Spleen (tissue), 11 donors: Measurements from ENCODE around the gene DENND1C. TPM values are rescaled to one million over a fixed set of nuclear protein-coding genes. Genes with fewer than 3 reads are reported as not detected.
A peak's percentile ranks its signal among the peaks of the same experiment; 100 is the strongest.

Experiments
- DNase-seq: peaks from one replicate; pipeline ENCODE4 v3.0.0-alpha.2; 2020
- H3K27ac ChIP-seq, 8 donors: fragments of 200-600 bp; sonication (generic) in 7 of 8; 1 replicate in 4 of 8; 2 replicates in 4 of 8; pipeline versions ENCODE4 v1.5.0 to v1.8.0; 2016 to 2021; ENCODE audit warnings: inconsistent platforms in 4 of 8, mild to moderate bottlenecking in 4 of 8, moderate library complexity in 1 of 8
- H3K27me3 ChIP-seq, 7 donors: fragments of 200-600 bp; sonication (generic) in 6 of 7; replicated peaks in 1 of 7; 1 replicate in 4 of 7; 2 replicates in 3 of 7; pipeline versions ENCODE4 v1.5.0 to v1.8.0; 2016 to 2021; ENCODE audit warnings: inconsistent platforms in 3 of 7, mild to moderate bottlenecking in 1 of 7
- H3K36me3 ChIP-seq, 6 donors: fragments of 200-600 bp; sonication (generic) in 5 of 6; 1 replicate in 4 of 6; 2 replicates in 2 of 6; pipeline versions ENCODE4 v1.5.0 to v1.8.0; 2016 to 2021; ENCODE audit warnings: inconsistent platforms in 2 of 6
- H3K4me1 ChIP-seq, 6 donors: fragments of 200-600 bp; sonication (generic) in 5 of 6; 1 replicate in 3 of 6; 2 replicates in 3 of 6; pipeline versions ENCODE4 v1.5.0 to v1.8.0; 2016 to 2021; ENCODE audit warnings: inconsistent platforms in 3 of 6
- H3K4me3 ChIP-seq, 8 donors: fragments of 200-600 bp; sonication (generic) in 7 of 8; 1 replicate in 4 of 8; 2 replicates in 4 of 8; pipeline versions ENCODE4 v1.5.0 to v1.8.0; 2016 to 2021; ENCODE audit warnings: inconsistent platforms in 4 of 8, mild to moderate bottlenecking in 4 of 8, moderate library complexity in 2 of 8
- H3K9me3 ChIP-seq, 8 donors: fragments of 200-600 bp; sonication (generic) in 7 of 8; 1 replicate in 4 of 8; 2 replicates in 4 of 8; pipeline versions ENCODE4 v1.5.0 to v1.8.0; 2016 to 2021; ENCODE audit warnings: inconsistent platforms in 4 of 8
- CTCF ChIP-seq, 11 experiments: fragments of 200-600 bp in 7 of 11; fragments of 450-650 bp in 4 of 11; sonication (generic) in 4 of 11; IDR thresholded peaks in 8 of 11; conservative IDR thresholded peaks in 3 of 11; 1 replicate in 7 of 11; 2 replicates in 4 of 11; pipeline versions ENCODE4 v1.4.0 to v1.8.0; 2016 to 2021; ENCODE audit warnings: antibody characterized with exemption in 11 of 11, inconsistent platforms in 4 of 11, mild to moderate bottlenecking in 1 of 11
- POLR2A ChIP-seq, 3 donors: fragments of 450-650 bp; IDR thresholded peaks; one replicate each; pipeline ENCODE4 v1.5.1; 2017; ENCODE audit warnings: antibody characterized with exemption in 3 of 3, mild to moderate bottlenecking in 1 of 3
- POLR2AphosphoS5 ChIP-seq, 3 donors: sonication (generic); formaldehyde crosslinking; IDR thresholded peaks; one replicate each; pipeline ENCODE4 v1.5.1; 2017; ENCODE audit warnings: antibody characterized with exemption in 3 of 3
- WGBS, 5 donors: extraction: QIAGEN DNeasy Blood & Tissue Kit in 3 of 5; methylation state at CpG; one replicate each; pipeline versions ENCODE4 v1.1.5 to v1.1.7; 2013 to 2018; 5-methylcytosine and 5-hydroxymethylcytosine counted together
- intact Hi-C: fragments of 100-400 bp; cut with DNase I; formaldehyde crosslinking; loops from one replicate; pipeline ENCODE4 v1.15.0; 2023; ENCODE audit warnings: low total_unique reads
- polyA plus RNA-seq, 3 donors: library from polyadenylated mRNA; stranded (reverse); fragments of 200-250 nt; gene quantifications; one replicate each; pipeline ENCODE4 v1.2.1, GENCODE V29; 2013
- total RNA-seq, 7 donors: library from RNA; depleted of rRNA in 3 of 7; stranded (reverse); fragments of >200 nt in 3 of 7; fragmentation: NEBNext Ultra II Directional in 4 of 7; extraction: Animal tissue kit (Norgen Biotek cat#: 25700) in 4 of 7; gene quantifications; one replicate each; pipeline versions ENCODE4 v1.1.0 to v1.2.1, GENCODE V29; 2016 to 2021
- donor health status: healthy with polysubstance abuse.
- donor health status: DM: no; HTN: no; CAD: no; lungs with moderate emphysema.
- donor health status: DM: no; HTN: no; CAD: no.
- donor health status: Bipolar disorder and iron deficiency.
- donor health status: healthy.
- donor health status: DM: no; HTN: no; CAD: no.
- donor health status: DM: yes; HTN: yes; CAD: no.

Gene DENND1C
- total and polyA plus RNA-seq, 10 donors, result 36.8 to 70.9 (median 61.1) TPM

DNA sequence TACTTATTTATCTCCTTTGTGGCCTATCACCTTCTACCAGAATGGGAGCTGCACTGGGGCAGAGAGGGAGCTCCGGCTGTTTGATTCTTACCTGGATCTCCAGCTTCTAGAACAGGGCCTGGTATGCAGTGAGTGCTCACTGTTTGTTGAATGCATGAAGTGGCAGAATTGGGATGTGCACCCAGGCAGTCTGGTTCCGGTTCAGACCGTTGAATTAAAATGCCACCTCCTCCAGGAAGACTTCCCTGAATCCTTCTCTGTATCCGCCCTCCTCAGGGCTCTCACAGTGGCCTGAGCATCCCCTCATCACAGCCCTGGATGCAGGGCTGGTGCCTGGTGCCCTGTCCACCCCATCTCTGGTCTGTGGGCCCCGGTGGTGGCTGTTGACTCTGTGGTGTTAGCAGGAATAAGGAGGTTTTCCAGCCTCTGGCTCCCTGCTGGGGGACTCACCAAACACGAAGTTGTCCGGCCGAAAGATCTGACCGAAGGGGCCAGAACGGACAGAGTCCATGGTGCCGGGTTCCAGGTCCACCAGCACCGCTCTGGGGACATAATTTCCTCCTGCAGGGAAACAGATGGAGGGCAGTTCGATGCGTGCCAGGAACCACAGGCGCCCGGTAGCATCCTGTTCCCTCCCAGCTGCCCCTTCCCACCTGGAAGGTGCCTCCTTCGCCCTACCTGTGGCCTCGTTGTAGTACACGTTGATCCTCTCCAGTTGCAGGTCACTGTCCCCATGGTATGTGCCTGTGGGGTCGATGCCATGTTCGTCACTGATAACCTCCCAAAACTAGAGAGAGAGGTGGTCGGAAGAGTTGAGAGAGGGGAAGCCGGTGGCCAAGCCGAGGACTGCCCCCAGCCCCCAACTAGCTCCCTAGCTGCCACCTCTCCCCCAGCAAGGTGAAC is 19.5 kb upstream of the DENND1C start:
- H3K4me3 ChIP-seq, result peak overlapping the region; percentile 47 to 78 (median 59)
- peaks cover 0 to under 1% (median 0%) of the 10 kb centered on the region in 6 donors for H3K36me3 ChIP-seq
- peak overlapping the region in 2 of 8 donors; percentile 75 to 79 for H3K27ac ChIP-seq
- peaks cover 0 to 46% (median 14%) of the 10 kb centered on the region in 7 donors for H3K27me3 ChIP-seq
- 59 to 70% (median 66%) methylated on average over 17 to 24 of the region's 24 CpGs for WGBS, 5 donors
- no peak for TF ChIP-seq POLR2AphosphoS5 (IDR thresholded peaks at IDR 0.05)
- TF ChIP-seq CTCF (IDR thresholded peaks at IDR 0.05 in 8 of 11, conservative IDR thresholded peaks at IDR 0.05 in 3 of 11), result no peak
- DNase-seq, result no peak
- no peaks in the 10 kb centered on the region for H3K9me3 ChIP-seq
- peaks cover 8 to 69% (median 42%) of the 10 kb centered on the region in 6 donors for H3K4me1 ChIP-seq
- intact Hi-C loops, result no loop called here

- WGBS, 5 donors, result 75 to 92% (median 78%) methylated on average over 17 of the region's 17 CpGs
- no peak overlapping the region for H3K27ac ChIP-seq
- peaks cover 5 to 58% (median 34%) of the 10 kb centered on the region in 6 donors for H3K4me1 ChIP-seq
- DNase-seq, result no peak
- no peak for TF ChIP-seq POLR2A (IDR thresholded peaks at IDR 0.05)
- no peak for TF ChIP-seq CTCF (IDR thresholded peaks at IDR 0.05 in 8 of 11, conservative IDR thresholded peaks at IDR 0.05 in 3 of 11)
- no peak for TF ChIP-seq POLR2AphosphoS5 (IDR thresholded peaks at IDR 0.05)
- H3K27me3 ChIP-seq, result peaks cover 0 to 46% (median 14%) of the 10 kb centered on the region in 7 donors
- H3K9me3 ChIP-seq, result no peaks in the 10 kb centered on the region
- intact Hi-C loops, result no loop called here
- peaks cover 0 to 17% (median 3%) of the 10 kb centered on the region in 6 donors for H3K36me3 ChIP-seq
- H3K4me3 ChIP-seq, result no peak overlapping the region
Measured at GRCh38 chr19:6499052-6499790, 17.6 kb upstream of the DENND1C start.

DNA sequence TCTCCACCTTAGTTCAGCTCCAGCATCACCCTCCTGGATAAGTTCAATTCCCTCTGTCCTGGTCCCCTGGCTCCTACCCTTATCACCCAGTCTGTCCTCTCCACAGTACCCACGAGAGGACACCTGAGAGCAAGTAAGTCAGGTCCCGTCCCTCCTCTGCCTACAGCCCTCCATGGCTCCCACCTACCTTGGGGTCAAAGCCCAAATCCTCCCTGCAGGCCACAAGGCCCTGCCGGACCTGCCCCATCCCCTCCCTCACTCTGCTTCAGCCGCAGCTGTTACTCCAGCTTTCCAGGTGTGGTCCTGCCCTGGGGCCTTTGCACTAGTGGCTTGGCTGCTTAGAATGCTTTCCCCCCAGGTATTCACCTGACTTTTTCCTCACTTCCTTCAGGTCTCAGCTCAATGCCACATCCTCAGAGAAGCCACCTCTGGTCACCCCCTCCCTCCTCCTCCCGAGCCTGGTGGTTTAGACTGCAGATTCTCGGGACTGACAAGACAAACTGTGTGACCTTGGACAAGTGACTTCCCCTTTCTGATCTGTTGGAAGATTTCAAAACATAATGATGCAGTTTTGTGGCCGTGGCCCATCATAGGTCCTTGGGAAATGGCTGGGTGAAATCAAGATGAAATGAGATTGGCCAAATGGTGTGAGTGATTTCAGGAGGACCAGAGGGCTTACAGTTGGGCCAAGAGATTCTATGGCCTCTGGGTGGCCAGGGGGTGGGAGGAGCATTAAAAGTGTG is 16.9 kb upstream of the DENND1C start:
- H3K4me1 ChIP-seq, result peaks cover 5 to 52% (median 29%) of the 10 kb centered on the region in 6 donors
- H3K36me3 ChIP-seq, result peaks cover 0 to 17% (median 3%) of the 10 kb centered on the region in 6 donors
- no peak overlapping the region for H3K4me3 ChIP-seq
- H3K27ac ChIP-seq, result peak overlapping the region in 1 of 8 donors; percentile 30
- TF ChIP-seq POLR2A (IDR thresholded peaks at IDR 0.05) (no peak), POLR2AphosphoS5 (IDR thresholded peaks at IDR 0.05) (no peak), CTCF (IDR thresholded peaks at IDR 0.05 in 8 of 11, conservative IDR thresholded peaks at IDR 0.05 in 3 of 11) (no peak)
- no peaks in the 10 kb centered on the region for H3K9me3 ChIP-seq
- DNase-seq, result no peak
- intact Hi-C loops, result no loop called here
- 56 to 69% (median 64%) methylated on average over 7 of the region's 7 CpGs for WGBS, 5 donors
- H3K27me3 ChIP-seq, result peaks cover 0 to 38% (median 14%) of the 10 kb centered on the region in 7 donors
